ENCODE measurements around the gene KSR1. TPM values are rescaled to one million over a fixed set of nuclear protein-coding genes. Genes with fewer than 3 reads are reported as not detected.

The KSR1 gene
- total and polyA plus RNA-seq, 2 of the 4 experiments (the other 2 are of a cell fraction) = 12.5 to 21.9 TPM

GRCh38 chr17:27593232-27593856 lies 137.1 kb downstream of the KSR1 start:
- ATAC-seq (ENCODE audit: low read depth) (no peak), DNase-seq (no peak)
- no peak overlapping the region for H2BK120ac ChIP-seq (ENCODE audit: low read depth, low read length)
- peaks cover 7% of the 10 kb centered on the region for H3K9me1 ChIP-seq (ENCODE audit: insufficient read depth, low read length)
- H3K9me3 ChIP-seq (ENCODE audit: control insufficient read depth, insufficient read depth, low read length) = no peaks in the 10 kb centered on the region
- dilution Hi-C loops (cut with HindIII; ENCODE audit: low sequenced_read_pairs, unreplicated experiment) = no loop called here
- TF ChIP-seq ELK1 (IDR thresholded peaks at IDR 0.05; ENCODE audit: borderline replicate concordance, low read depth, low read length) = no peak
- TF ChIP-seq FOS (IDR thresholded peaks at IDR 0.05; ENCODE audit: low read depth, low read length) = no peak
- no peak for TF ChIP-seq RFX5 (IDR thresholded peaks at IDR 0.05; ENCODE audit: low read depth, low read length)
- TF ChIP-seq RAD21 (IDR thresholded peaks at IDR 0.05; ENCODE audit: low read length) = no peak
- TF ChIP-seq USF2 (IDR thresholded peaks at IDR 0.05; ENCODE audit: low read depth, low read length) = no peak
- TF ChIP-seq CTCF (conservative IDR thresholded peaks at IDR 0.05; ENCODE audit: low read depth, low read length) = no peak
- no peak for TF ChIP-seq NFE2L2 (IDR thresholded peaks at IDR 0.05; ENCODE audit: low read depth, low read length)
- no peak for TF ChIP-seq BHLHE40 (IDR thresholded peaks at IDR 0.05; ENCODE audit: low read depth, low read length)
- no peak for TF ChIP-seq MXI1 (IDR thresholded peaks at IDR 0.05; ENCODE audit: borderline replicate concordance, low read depth, low read length)
- ChIA-PET POLR2A (ENCODE audit: unreplicated experiment) (no interaction called here), CTCF (no interaction called here)
- no peak overlapping the region for H2AK9ac ChIP-seq (replicated peaks; ENCODE audit: low read depth, low read length, poor library complexity)
- H3K79me1 ChIP-seq (ENCODE audit: low read depth in 1 of 2, low read length in 2 of 2) = peaks cover 9 to 23% of the 10 kb centered on the region in 2 experiments; a peak in 3 of 4 replicates
- H3K18ac ChIP-seq (ENCODE audit: low read depth, low read length) = no peak overlapping the region
- no peak overlapping the region for H3K4me3 ChIP-seq (ENCODE audit: insufficient read depth, low read depth, low read length)
- no peak overlapping the region for H2AK5ac ChIP-seq (ENCODE audit: low read depth, low read length)
- H4K8ac ChIP-seq (ENCODE audit: low read depth in 2 of 2, low read length in 2 of 2) = no peak overlapping the region
- no peak overlapping the region for H2BK15ac ChIP-seq (ENCODE audit: low read depth, low read length)
- H2AFZ ChIP-seq (replicated peaks; ENCODE audit: low read length, poor library complexity) = no peak overlapping the region
- WGBS, 2 experiments (ENCODE audit: extremely low coverage in 2 of 2, insufficient read length in 1 of 2) = 91% methylated on average over 5 of the region's 9 CpGs; no CpG with 5 or more reads in 1 of the 2 experiments
- no peak overlapping the region for H3K14ac ChIP-seq (replicated peaks; ENCODE audit: low read depth, low read length)
- H3K27me3 ChIP-seq (ENCODE audit: control insufficient read depth, insufficient read depth, low read length) = no peaks in the 10 kb centered on the region
- no peak overlapping the region for H2BK5ac ChIP-seq (ENCODE audit: low read depth, low read length, poor library complexity, severe bottlenecking)
- no peak overlapping the region for H4K5ac ChIP-seq (ENCODE audit: low read depth, low read length)
- H3K27ac ChIP-seq (ENCODE audit: insufficient read depth, low read length) = no peak overlapping the region
- no peak overlapping the region for H3K4ac ChIP-seq (ENCODE audit: low read depth, low read length)
- BruUV-seq (replicated peaks) = no TSS peak
- intact Hi-C loops (cut with micrococcal nuclease) = no loop called here
- in situ Hi-C loops (cut with MboI; ENCODE audit: low sequenced_read_pairs) = loop anchor here (10.0 kb wide), 1 partner anchor 349 kb away; no protein-coding TSS in a partner anchor
- H4K20me1 ChIP-seq (ENCODE audit: insufficient read depth, low read length) = no peaks in the 10 kb centered on the region
- peaks cover 91% of the 10 kb centered on the region for H3K36me3 ChIP-seq (ENCODE audit: control insufficient read depth, insufficient read depth, low read length)
- H3K4me1 ChIP-seq (ENCODE audit: control insufficient read depth, insufficient read depth, low read length) = no peaks in the 10 kb centered on the region; the same call in 1 of the 2 replicates
- no peak overlapping the region for H3K9ac ChIP-seq (ENCODE audit: low read depth, low read length)
- H3K4me2 ChIP-seq (ENCODE audit: low read depth, low read length) = no peak overlapping the region
- no peak overlapping the region for H3K56ac ChIP-seq (ENCODE audit: extremely low read depth, insufficient read depth, low read length)
- H3K23ac ChIP-seq (ENCODE audit: low read depth, low read length) = no peak overlapping the region
- H2BK20ac ChIP-seq (ENCODE audit: low read depth, low read length) = no peak overlapping the region
- no peak overlapping the region for H4K91ac ChIP-seq (ENCODE audit: insufficient read depth, low read depth, low read length)
